GM12872 (cell line): ENCODE measurements around the gene NTRK3.

Experiments
- CTCF ChIP-seq: IDR thresholded peaks from 3 replicates; pipeline ENCODE4 v1.5.1; 2011; ENCODE audit warnings: low read depth, mild to moderate bottlenecking, low read length, moderate library complexity; ENCODE audit not compliant: insufficient read depth

Gene NTRK3

GRCh38 chr15:87816811-87817210 is 439.7 kb downstream of the NTRK3 start:
- no peak for TF ChIP-seq CTCF

- TF ChIP-seq CTCF = no peak
Measured at GRCh38 chr15:87816016-87816415, 440.5 kb downstream of the NTRK3 start.
